K562 (cell line): Measurements from ENCODE around the gene PCYT1A. TPM values are rescaled to one million over a fixed set of nuclear protein-coding genes. Genes with fewer than 3 reads are reported as not detected.

Experiments used
- DPF2 ChIP-seq: fragments of 450-650 bp; IDR thresholded peaks from 2 replicates; pipeline ENCODE4 v1.6.1; 2016
- EGR1 ChIP-seq: fragments of 450-650 bp; conservative IDR thresholded peaks from 2 replicates; pipeline ENCODE4 v1.6.1; 2017; ENCODE audit warnings: mild to moderate bottlenecking
- ELF4 ChIP-seq: fragments of 450-650 bp; formaldehyde crosslinking; IDR thresholded peaks from 2 replicates; pipeline ENCODE4 v1.4.0; 2022; ENCODE audit warnings: missing genetic modification characterization
- HDAC1 ChIP-seq, 2 experiments: fragments of 450-650 bp; IDR thresholded peaks; 2 replicates each; pipeline ENCODE4 v1.6.1; 2016 to 2017; ENCODE audit warnings: inconsistent platforms in 1 of 2, mild to moderate bottlenecking in 1 of 2, moderate library complexity in 1 of 2
- HMG20B ChIP-seq: fragments of 250-450 bp; sonication (Bioruptor Pico); IDR thresholded peaks from 2 replicates; pipeline ENCODE4 v1.5.0; 2021; ENCODE audit warnings: mild to moderate bottlenecking
- MAFK ChIP-seq: IDR thresholded peaks from 2 replicates; pipeline ENCODE4 v1.6.1; 2011; ENCODE audit warnings: low read length, improper control_type of control experiment
- MBD1 ChIP-seq: fragments of 250-450 bp; sonication (Bioruptor Pico); IDR thresholded peaks from 2 replicates; pipeline ENCODE4 v1.8.0; 2022; ENCODE audit warnings: inconsistent platforms
- MCM5 ChIP-seq: fragments of 450-650 bp; IDR thresholded peaks from 2 replicates; pipeline ENCODE4 v1.6.1; 2016; ENCODE audit warnings: low read depth
- MTA2 ChIP-seq: fragments of 450-650 bp; IDR thresholded peaks from 2 replicates; pipeline ENCODE4 v1.6.1; 2016; ENCODE audit warnings: low read depth
- MTA3 ChIP-seq: fragments of 450-650 bp; formaldehyde crosslinking; IDR thresholded peaks from 2 replicates; pipeline ENCODE4 v1.6.1; 2017; ENCODE audit warnings: mild to moderate bottlenecking, borderline replicate concordance
- MYBL2 ChIP-seq, 2 experiments: fragments of 450-650 bp in 1 of 2; sonication (generic) in 1 of 2; formaldehyde crosslinking in 1 of 2; IDR thresholded peaks; 2 replicates each; pipeline versions ENCODE4 v1.6.1 to v1.8.1; 2017 to 2022; ENCODE audit warnings: borderline replicate concordance in 1 of 2, inconsistent platforms in 1 of 2, low read depth in 1 of 2, mild to moderate bottlenecking in 1 of 2, missing genetic modification reagents in 1 of 2, moderate library complexity in 1 of 2
- NRF1 ChIP-seq, 2 experiments: fragments of 450-650 bp; IDR thresholded peaks in 1 of 2; conservative IDR thresholded peaks in 1 of 2; 2 replicates each; pipeline ENCODE4 v1.6.1; 2014; ENCODE audit warnings: mild to moderate bottlenecking in 2 of 2
- PHB ChIP-seq: fragments of 250-450 bp; sonication (Bioruptor Pico); IDR thresholded peaks from 2 replicates; pipeline ENCODE4 v1.5.0; 2021
- PHF21A ChIP-seq: fragments of 450-650 bp; IDR thresholded peaks from 2 replicates; pipeline ENCODE4 v1.6.1; 2017; ENCODE audit warnings: low read depth, borderline replicate concordance
- RBFOX2 ChIP-seq: fragments of 200-400 bp; formaldehyde crosslinking; IDR thresholded peaks from 2 replicates; pipeline ENCODE4 v1.6.1; 2017; ENCODE audit warnings: low read depth, mild to moderate bottlenecking, low read length, moderate library complexity
- RUNX1 ChIP-seq: sonication (generic); IDR thresholded peaks from 2 replicates; pipeline ENCODE4 v1.6.1; 2016; ENCODE audit warnings: antibody characterized with exemption, low read depth
- SMARCA4 ChIP-seq: fragments of 450-650 bp; IDR thresholded peaks from 2 replicates; pipeline ENCODE4 v1.6.1; 2016
- SMARCA5 ChIP-seq: fragments of 450-650 bp; IDR thresholded peaks from 2 replicates; pipeline ENCODE4 v1.6.1; 2016
- SPI1 ChIP-seq: IDR thresholded peaks from 2 replicates; pipeline ENCODE4 v1.6.1; 2011; ENCODE audit warnings: low read depth, low read length, control low read depth, borderline replicate concordance
- ZNF354B ChIP-seq: fragments of 250-450 bp; sonication (Bioruptor Pico); IDR thresholded peaks from 2 replicates; pipeline ENCODE4 v1.4.0; 2020
- ZNF583 ChIP-seq: fragments of 250-450 bp; sonication (Bioruptor Pico); IDR thresholded peaks from 2 replicates; pipeline ENCODE4 v1.4.0; 2020
- ZNF699 ChIP-seq: fragments of 250-450 bp; sonication (Bioruptor Pico); IDR thresholded peaks from 2 replicates; pipeline ENCODE4 v1.8.0; 2021; ENCODE audit warnings: mild to moderate bottlenecking, moderate library complexity; ENCODE audit not compliant: insufficient replicate concordance
- polyA plus RNA-seq, 8 experiments: library from polyadenylated mRNA; depleted of rRNA in 4 of 8; stranded (reverse) in 5 of 8; unstranded in 3 of 8; fragments of >200 nt; fragmentation: Nextera tagmentation in 2 of 8; fragmentation: Illumina TruSeq in 1 of 8; extraction: Ambion mirVana in 2 of 8; extraction: Trizol in 1 of 8; gene quantifications; 2 replicates each; pipeline versions ENCODE4 v1.2.1 to v1.2.3, GENCODE V29; 2011 to 2014; ENCODE audit warnings: inconsistent platforms in 1 of 8, missing spikeins in 1 of 8
- total RNA-seq, 7 experiments: library from RNA; depleted of rRNA in 6 of 7; stranded (reverse); fragments of >200 nt in 6 of 7; fragmentation: Illumina TruSeq in 2 of 7; extraction: Trizol in 2 of 7; gene quantifications; 2 replicates each; pipeline versions ENCODE4 v1.2.1 to v1.2.3, GENCODE V29; 2011 to 2021; ENCODE audit warnings: low replicate concordance in 1 of 7
- TF ChIP-seq, protein P1 (sequence below): fragments of 250-450 bp; sonication (Bioruptor Pico); IDR thresholded peaks from 2 replicates; pipeline ENCODE4 v1.5.0; 2021; ENCODE audit warnings: mild to moderate bottlenecking, moderate library complexity
- TF ChIP-seq, protein P2 (sequence below): fragments of 450-650 bp; formaldehyde crosslinking; IDR thresholded peaks from 2 replicates; pipeline ENCODE4 v1.4.0; 2022; ENCODE audit warnings: mild to moderate bottlenecking, moderate library complexity

PCYT1A gene
- total and polyA plus RNA-seq, 9 of the 15 experiments (the other 6 are each of a cell fraction or from before 2014, with no cell fraction given): 13.4 to 62.8 (median 49.4) TPM

DNA sequence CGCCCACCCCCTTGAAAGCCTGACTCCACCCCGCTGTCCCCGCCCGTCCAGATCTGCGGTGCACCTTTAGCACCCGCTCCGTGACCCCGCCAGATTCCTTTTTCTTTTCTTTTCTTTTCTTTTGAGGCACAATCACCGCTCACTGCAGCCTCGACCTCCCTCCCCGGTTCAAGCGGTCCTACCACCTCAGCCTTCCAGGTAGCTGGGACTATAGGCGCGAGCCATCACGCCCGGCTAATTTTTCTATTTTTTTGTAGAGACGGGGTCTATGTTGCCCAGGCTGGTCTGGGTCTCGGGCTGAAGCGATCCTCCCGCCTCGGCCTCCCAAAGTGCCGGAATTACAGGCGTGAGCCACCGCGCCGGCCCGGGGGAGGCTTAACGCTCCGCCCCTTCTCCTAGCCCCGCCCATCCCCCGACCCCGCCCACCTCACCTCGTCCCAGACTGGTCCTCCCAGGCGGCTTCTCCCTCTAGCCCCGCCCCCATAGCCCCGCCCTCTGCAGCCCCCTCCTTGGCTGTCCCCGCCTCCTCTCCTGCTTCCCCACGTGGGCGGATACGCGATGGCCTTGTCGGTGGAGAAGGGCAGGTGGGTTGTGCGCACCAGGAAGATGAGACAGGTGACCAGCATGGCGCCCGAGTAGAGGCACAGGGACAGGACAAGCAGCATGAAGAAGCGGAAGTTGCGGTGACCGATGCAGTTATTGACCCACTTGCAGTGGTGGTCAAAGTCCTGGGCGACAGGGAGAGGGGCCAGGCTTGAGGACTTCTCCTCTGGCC, 79.5 kb downstream of the PCYT1A start (continued):
- TF ChIP-seq MCM5 (no peak), RBFOX2 (peak; percentile 36; the same call in 1 of the 2 replicates), PHB (no peak), ZNF583 (no peak), HDAC1 (IDR thresholded peaks at IDR 0.05) (peak in 1 of 2 experiments; percentile 55; a peak in 2 of 4 replicates), HMG20B (no peak), ZNF699 (no peak), ZNF354B (CRISPR knock-in tag) (no peak), MTA3 (no peak), SMARCA5 (peak; percentile 88), MAFK (no peak), SMARCA4 (no peak), MTA2 (0 out of 2 replicates have a peak, but pooled peaks have one; percentile 9), MBD1 (CRISPR knock-in tag) (no peak), PHF21A (peak; percentile 97), ELF4 (CRISPR knock-in tag) (peak; percentile 20; the same call in 1 of the 2 replicates), RUNX1 (no peak), SPI1 (no peak), NRF1 (conservative IDR thresholded peaks at IDR 0.05 in 1 of 2, IDR thresholded peaks at IDR 0.05 in 1 of 2) (peak; percentile 47 to 58; a peak in 3 of 4 replicates), DPF2 (0 out of 2 replicates have a peak, but pooled peaks have one; percentile 30), MYBL2 (IDR thresholded peaks at IDR 0.05; ENCODE audit: low read depth) (no peak), MYBL2 (CRISPR knock-in tag; IDR thresholded peaks at IDR 0.05; ENCODE audit: borderline replicate concordance) (no peak), EGR1 (peak; percentile 90)
- TF ChIP-seq, protein P1, sequence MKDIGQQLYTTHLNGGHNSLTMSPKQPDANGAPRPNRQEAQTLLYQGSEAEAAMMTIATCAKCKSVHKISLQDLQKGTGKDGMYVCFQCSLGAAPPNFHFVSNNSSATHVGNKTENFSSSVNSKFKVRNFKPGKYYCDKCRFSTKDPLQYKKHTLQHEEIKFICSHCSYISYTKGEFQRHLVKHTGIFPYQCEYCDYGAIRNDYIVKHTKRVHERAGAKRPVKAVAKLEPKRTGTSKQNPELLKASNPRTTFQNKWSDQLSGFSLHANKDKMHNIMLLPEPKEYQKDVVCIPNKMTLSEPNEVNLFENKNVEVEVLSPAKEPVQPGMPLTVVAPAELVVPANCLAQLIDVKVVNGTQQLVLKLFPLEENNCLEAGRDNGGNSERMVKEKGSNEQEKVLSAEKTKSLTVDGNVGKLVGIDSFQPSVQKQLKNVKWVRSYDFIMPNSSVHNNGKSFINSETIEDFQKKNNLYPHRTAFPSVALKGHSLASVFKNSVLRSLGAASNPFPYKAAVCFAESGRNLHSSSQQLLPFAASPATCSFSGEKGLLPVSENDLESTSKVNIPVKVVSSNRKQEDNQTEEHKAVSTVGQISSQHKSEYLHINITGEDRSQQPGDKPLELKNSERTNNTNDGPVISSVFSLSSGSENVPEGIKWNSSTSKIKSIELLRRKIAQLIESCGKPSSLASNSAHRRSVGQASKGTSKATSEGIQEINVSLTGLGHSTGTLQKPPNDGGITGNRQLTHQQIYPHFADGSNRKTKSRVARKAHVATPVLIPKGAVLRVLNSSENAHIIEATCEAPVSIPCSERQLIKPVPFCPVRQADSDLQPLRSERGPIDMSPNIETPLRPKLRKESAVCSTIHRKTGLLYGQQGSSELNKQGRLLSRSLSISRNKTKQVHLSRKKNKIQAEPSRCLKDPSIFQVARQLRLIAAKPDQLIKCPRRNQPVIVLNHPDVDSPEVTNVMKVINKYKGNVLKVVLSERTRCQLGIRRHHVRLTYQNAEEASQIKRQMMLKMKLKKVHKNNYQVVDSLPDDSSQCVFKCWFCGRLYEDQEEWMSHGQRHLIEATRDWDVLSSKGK (CRISPR knock-in tag): no peak
- TF ChIP-seq, protein P2, sequence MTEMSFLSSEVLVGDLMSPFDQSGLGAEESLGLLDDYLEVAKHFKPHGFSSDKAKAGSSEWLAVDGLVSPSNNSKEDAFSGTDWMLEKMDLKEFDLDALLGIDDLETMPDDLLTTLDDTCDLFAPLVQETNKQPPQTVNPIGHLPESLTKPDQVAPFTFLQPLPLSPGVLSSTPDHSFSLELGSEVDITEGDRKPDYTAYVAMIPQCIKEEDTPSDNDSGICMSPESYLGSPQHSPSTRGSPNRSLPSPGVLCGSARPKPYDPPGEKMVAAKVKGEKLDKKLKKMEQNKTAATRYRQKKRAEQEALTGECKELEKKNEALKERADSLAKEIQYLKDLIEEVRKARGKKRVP (CRISPR knock-in tag): no peak
